C4-2B (cell line): ENCODE measurements around the gene CLIP1.

ENCODE experiments used
- CTCF ChIP-seq: fragments of 450-650 bp; conservative IDR thresholded peaks from 2 replicates; pipeline ENCODE4 v1.5.1; 2017; ENCODE audit warnings: mild to moderate bottlenecking
- ZFX ChIP-seq: fragments of 450-650 bp; IDR thresholded peaks from 2 replicates; pipeline ENCODE4 v1.6.1; 2017

- no peak for TF ChIP-seq CTCF
- no peak for TF ChIP-seq ZFX
Measured at GRCh38 chr12:122460061-122460460, 37.6 kb upstream of the CLIP1 start.
